Testis (tissue), 3 donors: Measurements from ENCODE around the gene FOXK1. TPM values are rescaled to one million over a fixed set of nuclear protein-coding genes. Genes with fewer than 3 reads are reported as not detected.

Experiments
- DNase-seq: peaks from one replicate; pipeline ENCODE4 v3.0.0-alpha.2; 2019
- H3K27ac ChIP-seq, 2 donors: fragments of 200-600 bp; sonication (generic); one replicate each; pipeline ENCODE4 v1.5.1; 2019
- H3K27me3 ChIP-seq: fragments of 200-600 bp; sonication (generic); one replicate; pipeline ENCODE4 v1.5.1; 2019
- H3K36me3 ChIP-seq: fragments of 200-600 bp; sonication (generic); one replicate; pipeline ENCODE4 v1.5.1; 2017; ENCODE audit warnings: low read depth; ENCODE audit errors: missing control alignments
- H3K4me1 ChIP-seq: fragments of 200-600 bp; sonication (generic); one replicate; pipeline ENCODE4 v1.5.1; 2019
- H3K4me3 ChIP-seq, 2 donors: fragments of 200-600 bp; sonication (generic); one replicate each; pipeline ENCODE4 v1.5.1; 2017 to 2019
- H3K9me3 ChIP-seq: fragments of 200-600 bp; sonication (generic); one replicate; pipeline ENCODE4 v1.5.1; 2017
- CTCF ChIP-seq, 3 experiments: fragments of 450-650 bp in 2 of 3; fragments of 200-600 bp in 1 of 3; sonication (generic) in 1 of 3; IDR thresholded peaks; one replicate each; pipeline ENCODE4 v1.5.1; 2016 to 2019; ENCODE audit warnings: antibody characterized with exemption in 3 of 3, mild to moderate bottlenecking in 2 of 3, moderate library complexity in 1 of 3
- POLR2A ChIP-seq: fragments of 450-650 bp; IDR thresholded peaks from one replicate; pipeline ENCODE4 v1.6.1; 2017; ENCODE audit warnings: antibody characterized with exemption, mild to moderate bottlenecking, moderate library complexity
- WGBS, 2 donors: methylation state at CpG; one replicate each; pipeline ENCODE4 v1.1.5; 2018; 5-methylcytosine and 5-hydroxymethylcytosine counted together
- intact Hi-C: fragments of 100-400 bp; cut with DNase I; formaldehyde crosslinking; loops from one replicate; pipeline ENCODE4 v1.15.1; 2023; ENCODE audit warnings: low total_unique reads
- polyA plus RNA-seq: library from polyadenylated mRNA; stranded (reverse); fragments of 350-450 nt; fragmentation: Illumina TruSeq; extraction: RNeasy Lipid Tissue Mini Kit (QIAGEN cat#74804); gene quantifications from one replicate; pipeline ENCODE4 v1.2.3, GENCODE V29; 2014; ENCODE audit warnings: low read depth, low replicate concordance; ENCODE audit not compliant: insufficient read depth
- total RNA-seq, 2 donors: library from RNA; depleted of rRNA; stranded (reverse); fragments of >200 nt; gene quantifications; one replicate each; pipeline ENCODE4 v1.2.3, GENCODE V29; 2016

FOXK1 gene
- total and polyA plus RNA-seq, 3 donors from 2014 or later, result 21.9 to 65.2 (median 56.7) TPM

DNA sequence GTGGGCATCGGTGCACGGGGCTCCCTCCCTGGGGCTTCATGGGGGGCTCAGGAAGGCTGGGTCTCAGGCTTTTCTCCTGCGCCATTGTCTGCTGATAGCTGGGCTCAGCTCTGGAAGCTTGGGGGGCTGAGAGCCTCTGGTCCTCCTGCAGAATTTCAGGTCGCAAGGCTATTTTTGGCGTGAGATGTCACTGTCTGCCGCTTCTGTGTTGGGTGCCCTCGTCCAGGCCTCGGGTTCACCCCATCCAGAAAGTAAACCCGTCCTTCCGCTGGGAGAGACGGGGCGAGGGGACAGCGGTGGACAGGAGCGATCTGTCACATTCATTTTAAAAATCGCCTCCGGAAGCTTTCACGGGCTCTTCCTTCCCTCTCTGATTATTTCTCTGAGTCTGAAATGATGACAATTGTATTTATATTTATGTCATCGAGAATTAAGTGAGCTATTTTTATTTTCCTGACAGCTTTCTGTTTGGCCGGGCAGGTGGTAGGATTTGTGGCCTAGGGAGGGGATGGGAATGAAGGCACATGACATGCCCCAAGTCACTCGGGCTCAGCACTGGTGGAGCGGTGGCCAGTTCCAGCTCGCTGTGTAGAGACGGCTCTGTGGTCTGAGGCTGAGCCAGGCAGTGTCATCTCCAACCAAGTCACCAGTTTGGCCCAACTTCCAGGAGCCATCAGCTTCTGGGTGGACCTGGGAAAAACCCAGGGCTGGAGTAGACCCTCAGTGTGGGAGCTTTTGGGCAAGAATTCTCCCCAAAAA is 52.7 kb downstream of the FOXK1 start:
- H3K4me3 ChIP-seq, result no peak overlapping the region
- H3K4me1 ChIP-seq, result peaks cover 15% of the 10 kb centered on the region
- no peak for TF ChIP-seq POLR2A
- no peak for TF ChIP-seq CTCF (IDR thresholded peaks at IDR 0.05)
- 92 to 94% methylated on average over 20 to 23 of the region's 23 CpGs for WGBS, 2 donors
- no peak overlapping the region for H3K27ac ChIP-seq
- DNase-seq, result no peak
- H3K27me3 ChIP-seq, result no peaks in the 10 kb centered on the region
- no peaks in the 10 kb centered on the region for H3K9me3 ChIP-seq
- intact Hi-C loops, result no loop called here
- no peaks in the 10 kb centered on the region for H3K36me3 ChIP-seq

DNA sequence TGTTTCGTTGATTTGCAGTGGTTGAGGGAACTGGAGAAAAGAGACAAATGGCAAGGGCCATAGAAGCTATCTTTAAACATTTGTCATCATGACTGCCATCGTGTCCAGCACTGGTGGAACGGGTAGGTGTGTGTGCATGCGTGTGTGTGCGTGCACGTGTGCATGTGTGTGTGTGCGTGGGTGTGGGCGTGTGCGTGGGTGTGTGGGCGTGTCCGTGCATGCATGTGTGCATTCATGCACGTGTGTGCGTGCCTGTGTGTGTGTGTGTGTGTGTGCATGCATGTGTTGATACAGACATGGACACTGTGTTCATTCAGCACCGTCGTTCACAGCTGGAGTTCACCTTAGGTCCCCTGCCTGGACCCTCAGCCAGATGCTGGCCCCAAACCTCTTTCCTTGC is 55.2 kb downstream of the FOXK1 start:
- TF ChIP-seq POLR2A, result no peak
- TF ChIP-seq CTCF (IDR thresholded peaks at IDR 0.05), result no peak
- no peak overlapping the region for H3K4me3 ChIP-seq
- H3K4me1 ChIP-seq, result peaks cover 18% of the 10 kb centered on the region
- no peak overlapping the region for H3K27ac ChIP-seq
- H3K36me3 ChIP-seq, result no peaks in the 10 kb centered on the region
- WGBS, 2 donors, result 79 to 89% methylated on average over 12 to 15 of the region's 15 CpGs
- intact Hi-C loops, result no loop called here
- H3K9me3 ChIP-seq, result no peaks in the 10 kb centered on the region
- no peak for DNase-seq
- H3K27me3 ChIP-seq, result no peaks in the 10 kb centered on the region

DNA sequence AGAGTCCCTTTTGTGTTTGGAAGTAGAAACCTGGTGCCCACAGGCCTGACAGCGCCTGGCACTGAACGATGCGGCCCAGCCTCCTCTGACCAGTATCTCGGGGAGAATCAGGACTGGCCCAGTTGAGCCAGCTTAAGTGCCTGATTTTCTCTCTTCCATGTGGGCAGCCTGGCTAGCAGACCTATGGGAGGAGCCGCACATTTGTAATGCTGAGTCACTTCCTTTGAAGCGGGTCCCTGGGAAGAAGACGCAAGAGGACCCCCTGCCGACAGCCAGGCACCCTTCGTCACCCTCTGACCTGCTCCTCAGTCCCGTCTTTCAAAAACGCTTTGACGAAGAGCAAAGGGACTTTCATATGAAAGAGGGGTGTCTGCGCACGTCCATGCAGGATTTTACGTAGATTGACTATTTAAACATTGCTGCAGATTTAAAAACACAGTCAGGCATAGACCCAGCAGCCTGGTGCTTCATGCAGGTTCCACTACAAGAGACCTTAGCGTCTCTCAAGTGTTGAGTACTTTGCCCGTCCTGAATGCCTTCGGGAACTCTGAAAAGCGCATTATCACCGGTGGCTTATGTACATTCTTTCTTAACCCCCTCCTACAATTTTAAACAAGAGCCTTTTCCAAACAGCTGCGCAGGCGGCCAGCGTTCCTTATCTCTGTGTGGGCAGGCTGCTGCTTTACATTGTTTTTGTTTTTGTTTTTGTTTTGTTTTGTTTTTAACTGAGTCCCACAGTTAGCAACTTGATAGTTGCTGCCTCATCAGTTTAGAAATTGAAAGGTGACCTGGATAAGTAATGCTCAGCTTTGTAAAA is 56.8 kb downstream of the FOXK1 start:
- no peaks in the 10 kb centered on the region for H3K9me3 ChIP-seq
- peak overlapping the region; percentile 71 to 72 for H3K27ac ChIP-seq
- H3K4me1 ChIP-seq, result peaks cover 28% of the 10 kb centered on the region
- no peak overlapping the region for H3K4me3 ChIP-seq
- peak; percentile 39 for DNase-seq
- 34 to 41% methylated on average over 23 of the region's 23 CpGs for WGBS, 2 donors
- intact Hi-C loops, result no loop called here
- no peaks in the 10 kb centered on the region for H3K27me3 ChIP-seq
- no peaks in the 10 kb centered on the region for H3K36me3 ChIP-seq
- TF ChIP-seq CTCF (IDR thresholded peaks at IDR 0.05) (no peak), POLR2A (no peak)

DNA sequence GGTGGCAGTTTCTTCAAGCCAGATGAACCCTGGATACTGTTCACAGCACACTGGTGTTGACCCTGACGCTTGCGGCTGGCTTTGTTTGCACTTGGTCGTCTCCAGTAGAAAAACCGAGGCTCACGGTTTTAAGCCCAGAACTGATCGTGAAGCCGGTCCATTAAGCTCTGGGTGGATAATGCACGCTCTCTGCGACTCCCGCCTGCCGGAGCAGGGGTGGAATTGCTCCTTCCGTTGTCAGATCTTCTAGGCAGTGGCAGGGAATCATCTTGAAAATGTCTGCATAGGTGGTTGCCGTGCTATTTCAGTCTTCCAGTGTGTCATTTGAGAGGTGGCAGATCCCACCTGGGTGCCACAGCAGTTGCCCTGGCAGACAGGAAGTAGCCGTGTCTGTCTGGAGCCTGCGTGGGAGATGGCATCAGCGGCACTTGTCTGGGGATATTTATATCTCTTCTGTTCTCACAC is 57.5 kb downstream of the FOXK1 start:
- H3K27me3 ChIP-seq, result no peaks in the 10 kb centered on the region
- H3K36me3 ChIP-seq, result no peaks in the 10 kb centered on the region
- H3K9me3 ChIP-seq, result no peaks in the 10 kb centered on the region
- intact Hi-C loops, result no loop called here
- WGBS, 2 donors, result 29% methylated on average over 16 of the region's 16 CpGs
- peaks cover 35% of the 10 kb centered on the region for H3K4me1 ChIP-seq
- DNase-seq, result peak; percentile 77
- peak overlapping the region; percentile 71 to 72 for H3K27ac ChIP-seq
- H3K4me3 ChIP-seq, result no peak overlapping the region
- peak in 2 of 3 experiments; percentile 40 to 41 for TF ChIP-seq CTCF (IDR thresholded peaks at IDR 0.05)
- no peak for TF ChIP-seq POLR2A
